GM21381 (cell line): ENCODE results near the gene POLQ.
"Not testable (repeated sequence)": the region's sequence is repeated elsewhere in the genome, so short reads cannot be mapped to it uniquely, and the experiment has no call there.

Experiments used
- ATAC-seq: cut with Tn5 transposase; IDR thresholded peaks from one replicate; pipeline ENCODE4 v1.9.1; 2021; ENCODE audit warnings: mild to moderate bottlenecking, moderate library complexity; ENCODE audit not compliant: unreplicated experiment

Gene POLQ

GRCh38 chr3:121430664-121431215, 115.0 kb downstream of the POLQ start:
- ATAC-seq, result no peak

- no peak for ATAC-seq
These were observed 121.2 kb downstream of the POLQ start for GRCh38 chr3:121424549-121424948.

GRCh38 chr3:121418182-121418581, 127.6 kb downstream of the POLQ start:
- no peak for ATAC-seq

GRCh38 chr3:121414924-121415323, 130.9 kb downstream of the POLQ start:
- ATAC-seq, result no peak

- no peak for ATAC-seq
These were observed 134.3 kb downstream of the POLQ start for GRCh38 chr3:121411523-121411922.

- no peak for ATAC-seq
These were observed 140.2 kb downstream of the POLQ start for GRCh38 chr3:121405631-121406030.

GRCh38 chr3:121399820-121400219, 146.0 kb downstream of the POLQ start:
- no peak for ATAC-seq

- ATAC-seq, result not testable (repeated sequence)
These were observed 147.7 kb downstream of the POLQ start for GRCh38 chr3:121398051-121398450.

- not testable (repeated sequence) for ATAC-seq
These were observed 149.8 kb downstream of the POLQ start for GRCh38 chr3:121395967-121396366.

GRCh38 chr3:121388308-121388707, 157.5 kb downstream of the POLQ start:
- not testable (repeated sequence) for ATAC-seq
